SK-N-SH (cell line): ENCODE measurements around the gene CD3E. TPM values are rescaled to one million over a fixed set of nuclear protein-coding genes. Genes with fewer than 3 reads are reported as not detected.

Source experiments
- CTCF ChIA-PET: fragments of 300-600, 350-600 bp; formaldehyde crosslinking; extraction: SDS; loops from one replicate; lab custom pipeline; 2021; lab: Yijun Ruan, JAX
- POLR2A ChIA-PET: fragments of 350-600 bp; sonication (Branson Sonifier 250); formaldehyde crosslinking; extraction: SDS; loops from one replicate; lab custom pipeline; 2020; ENCODE audit warnings: antibody characterized with exemption, inconsistent platforms; lab: Yijun Ruan, JAX
- DNase-seq: peaks from one replicate; pipeline ENCODE4 v3.0.0; 2012
- H2AFZ ChIP-seq: fragments of 200-600 bp; sonication (generic); 2 replicates; pipeline ENCODE4 v1.8.1; 2016; ENCODE audit warnings: antibody characterized with exemption, mild to moderate bottlenecking, low read depth
- H3F3A ChIP-seq: fragments of 200-600 bp; sonication (generic); replicated peaks from 2 replicates; pipeline ENCODE3; 2016; ENCODE audit warnings: antibody characterized with exemption, mild to moderate bottlenecking; ENCODE audit not compliant: insufficient read depth
- H3K27ac ChIP-seq, 2 experiments: fragments of 200-500 bp in 1 of 2; fragments of 200-600 bp in 1 of 2; sonication (Bioruptor generic) in 1 of 2; sonication (generic), shearing (Covaris generic) in 1 of 2; 2 replicates each; pipeline versions ENCODE4 v1.5.1 to v1.6.1; 2014 to 2016; ENCODE audit warnings: low read depth in 2 of 2, inconsistent platforms in 1 of 2, low read length in 1 of 2, mild to moderate bottlenecking in 1 of 2, mixed read lengths in 1 of 2
- H3K27me3 ChIP-seq: fragments of 200-600 bp; sonication (generic), shearing (Covaris generic); 2 replicates; pipeline ENCODE4 v1.6.1; 2016; ENCODE audit warnings: mixed run types; ENCODE audit not compliant: insufficient read depth
- H3K36me3 ChIP-seq, 2 experiments: fragments of 200-500 bp in 1 of 2; fragments of 200-600 bp in 1 of 2; sonication (Bioruptor generic) in 1 of 2; sonication (generic) in 1 of 2; replicated peaks in 1 of 2; 2 replicates each; pipeline versions ENCODE3 to v1.5.1; 2014 to 2016; ENCODE audit warnings: low read length in 1 of 2, mild to moderate bottlenecking in 1 of 2; ENCODE audit not compliant: insufficient read depth in 2 of 2, control insufficient read depth in 1 of 2
- H3K4me1 ChIP-seq, 2 experiments: fragments of 200-500 bp in 1 of 2; fragments of 200-600 bp in 1 of 2; sonication (Bioruptor generic) in 1 of 2; sonication (generic), shearing (Covaris generic) in 1 of 2; 2 replicates each; pipeline versions ENCODE4 v1.5.1 to v1.6.1; 2014 to 2016; ENCODE audit warnings: low read depth in 1 of 2, low read length in 1 of 2, mixed run types in 1 of 2; ENCODE audit not compliant: insufficient read depth in 2 of 2, control insufficient read depth in 1 of 2
- H3K4me2 ChIP-seq: fragments of 200-600 bp; sonication (generic), shearing (Covaris generic); 2 replicates; pipeline ENCODE4 v1.6.1; 2017; ENCODE audit warnings: mixed run types
- H3K4me3 ChIP-seq, 2 experiments: fragments of 200-500 bp in 1 of 2; fragments of 200-600 bp in 1 of 2; sonication (Bioruptor generic) in 1 of 2; sonication (generic), shearing (Covaris generic) in 1 of 2; 2 replicates each; pipeline versions ENCODE4 v1.5.1 to v1.8.1; 2014 to 2016; ENCODE audit warnings: low read depth in 2 of 2, inconsistent platforms in 1 of 2, low read length in 1 of 2, mild to moderate bottlenecking in 1 of 2, mixed read lengths in 1 of 2, moderate library complexity in 1 of 2
- H3K79me2 ChIP-seq: fragments of 200-600 bp; sonication (generic); 2 replicates; pipeline ENCODE4 v1.8.1; 2017; ENCODE audit warnings: mild to moderate bottlenecking; ENCODE audit not compliant: insufficient read depth
- H3K9ac ChIP-seq: fragments of 200-600 bp; sonication (generic); 2 replicates; pipeline ENCODE4 v1.6.1; 2017; ENCODE audit warnings: mixed run types
- H3K9me2 ChIP-seq: fragments of 200-600 bp; sonication (generic); 2 replicates; pipeline ENCODE4 v1.6.1; 2017; ENCODE audit warnings: mixed run types
- H3K9me3 ChIP-seq: fragments of 200-600 bp; sonication (generic); 2 replicates; pipeline ENCODE4 v1.6.1; 2017; ENCODE audit warnings: mixed run types, mild to moderate bottlenecking, moderate library complexity
- H4K20me1 ChIP-seq: fragments of 200-600 bp; sonication (generic); 2 replicates; pipeline ENCODE4 v1.6.1; 2017; ENCODE audit warnings: mild to moderate bottlenecking, mixed run types; ENCODE audit not compliant: insufficient read depth
- CHD2 ChIP-seq: fragments of 150-350 bp; IDR thresholded peaks from 2 replicates; pipeline ENCODE4 v1.6.1; 2018; ENCODE audit warnings: low read length; ENCODE audit not compliant: partially characterized antibody
- ELF1 ChIP-seq: IDR thresholded peaks from 2 replicates; pipeline ENCODE4 v1.4.0; 2012
- EP300 ChIP-seq, 2 experiments: IDR thresholded peaks; 2 replicates each; pipeline versions ENCODE4 v1.4.0 to v1.6.1; 2012; ENCODE audit warnings: borderline replicate concordance in 1 of 2, low read depth in 1 of 2, low read length in 1 of 2
- FOSL2 ChIP-seq: IDR thresholded peaks from 2 replicates; pipeline ENCODE4 v1.4.0; 2012; ENCODE audit warnings: low read depth, mild to moderate bottlenecking, moderate library complexity, borderline replicate concordance
- FOXJ3 ChIP-seq: sonication (generic); formaldehyde crosslinking; IDR thresholded peaks from 2 replicates; pipeline ENCODE4 v1.5.1; 2020; ENCODE audit warnings: mild to moderate bottlenecking, missing genetic modification reagents
- GABPA ChIP-seq: IDR thresholded peaks from 2 replicates; pipeline ENCODE4 v1.4.0; 2012; ENCODE audit warnings: low read depth, mild to moderate bottlenecking
- NFIC ChIP-seq: IDR thresholded peaks from 2 replicates; pipeline ENCODE4 v1.4.0; 2012; ENCODE audit warnings: borderline replicate concordance
- RAD21 ChIP-seq: IDR thresholded peaks from 2 replicates; pipeline ENCODE4 v1.6.1; 2012; ENCODE audit warnings: mild to moderate bottlenecking, low read length
- SMC3 ChIP-seq: IDR thresholded peaks from 2 replicates; pipeline ENCODE4 v1.6.1; 2012; ENCODE audit warnings: low read depth, low read length, improper control_type of control experiment
- TEAD4 ChIP-seq: IDR thresholded peaks from 2 replicates; pipeline ENCODE4 v1.4.0; 2012; ENCODE audit warnings: mild to moderate bottlenecking, borderline replicate concordance; ENCODE audit not compliant: insufficient read depth
- YY1 ChIP-seq: IDR thresholded peaks from 2 replicates; pipeline ENCODE4 v1.4.0; 2012; ENCODE audit warnings: low read depth, mild to moderate bottlenecking
- ZBTB33 ChIP-seq: IDR thresholded peaks from 2 replicates; pipeline ENCODE4 v1.4.0; 2012; ENCODE audit warnings: low read depth, borderline replicate concordance
- polyA plus RNA-seq, 3 experiments: library from polyadenylated mRNA; depleted of rRNA; stranded (reverse); fragments of >200 nt; gene quantifications; 2 replicates each; pipeline ENCODE4 v1.2.3, GENCODE V29; 2012
- TF ChIP-seq, protein P1 (sequence below): fragments of 150-350 bp; IDR thresholded peaks from 2 replicates; pipeline ENCODE4 v1.6.1; 2016; ENCODE audit warnings: mild to moderate bottlenecking, low read depth, low read length
- TF ChIP-seq, protein P2 (sequence below): fragments of 150-350 bp; IDR thresholded peaks from 2 replicates; pipeline ENCODE4 v1.6.1; 2017; ENCODE audit warnings: antibody characterized with exemption, low read length, low read depth, borderline replicate concordance

Gene CD3E
- polyA plus RNA-seq, 1 of the 3 experiments (the other 2 are of a cell fraction) = not detected

DNA sequence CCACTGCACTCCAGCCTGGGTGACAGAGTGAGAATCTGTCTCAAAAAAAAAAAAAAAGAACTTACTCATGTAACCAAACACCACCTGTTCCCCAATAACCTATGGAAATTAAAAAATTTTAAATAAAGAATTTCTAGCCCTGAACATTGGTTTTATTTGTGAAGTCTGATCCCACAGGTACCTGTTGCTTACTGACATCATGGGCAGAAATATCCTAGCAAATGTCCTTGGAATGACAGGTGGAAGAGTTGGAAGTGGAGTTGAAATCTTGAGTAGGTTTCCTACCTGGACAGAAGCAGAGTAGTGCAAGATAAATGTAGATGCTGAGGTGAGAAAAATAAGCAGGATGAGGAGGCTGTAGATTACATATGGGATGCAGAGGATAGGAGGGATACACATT, 20.8 kb downstream of the CD3E start:
- no peaks in the 10 kb centered on the region for H3K9me2 ChIP-seq
- no peaks in the 10 kb centered on the region for H3K36me3 ChIP-seq
- CTCF ChIA-PET = no interaction called here
- H3F3A ChIP-seq = no peaks in the 10 kb centered on the region
- no peaks in the 10 kb centered on the region for H3K4me1 ChIP-seq
- no peak overlapping the region for H2AFZ ChIP-seq
- H3K4me3 ChIP-seq = no peak overlapping the region
- POLR2A ChIA-PET = no interaction called here
- no peaks in the 10 kb centered on the region for H3K9me3 ChIP-seq
- H3K9ac ChIP-seq = no peak overlapping the region
- no peaks in the 10 kb centered on the region for H3K79me2 ChIP-seq
- H3K27ac ChIP-seq = no peak overlapping the region
- no peak for DNase-seq
- TF ChIP-seq FOSL2 = no peak
- TF ChIP-seq FOXJ3 (CRISPR knock-in tag) = no peak
- TF ChIP-seq ZBTB33 = no peak
- no peak for TF ChIP-seq CHD2
- peaks cover 8% of the 10 kb centered on the region; the same call in 1 of the 2 replicates for H3K27me3 ChIP-seq
- no peaks in the 10 kb centered on the region for H4K20me1 ChIP-seq
- H3K4me2 ChIP-seq = no peak overlapping the region

GRCh38 chr11:118328745-118329144, 24.2 kb downstream of the CD3E start:
- H3K4me3 ChIP-seq = no peak overlapping the region
- POLR2A ChIA-PET = no interaction called here
- no peaks in the 10 kb centered on the region for H3K36me3 ChIP-seq
- DNase-seq = no peak
- no peaks in the 10 kb centered on the region for H3K9me2 ChIP-seq
- CTCF ChIA-PET = no interaction called here
- H3K9ac ChIP-seq = no peak overlapping the region
- H3K27ac ChIP-seq = no peak overlapping the region
- H3F3A ChIP-seq = no peaks in the 10 kb centered on the region
- 0 out of 2 replicates have a peak, but pooled peaks cover 4% of the 10 kb centered on the region for H3K27me3 ChIP-seq
- no peak overlapping the region for H2AFZ ChIP-seq
- TF ChIP-seq YY1 (no peak), CHD2 (no peak), GABPA (no peak), TEAD4 (no peak), RAD21 (no peak), NFIC (no peak), ELF1 (no peak), SMC3 (no peak), EP300 (IDR thresholded peaks at IDR 0.05; ENCODE audit: borderline replicate concordance in 1 of 2, low read depth in 1 of 2, low read length in 1 of 2) (no peak)
- TF ChIP-seq, protein P1, sequence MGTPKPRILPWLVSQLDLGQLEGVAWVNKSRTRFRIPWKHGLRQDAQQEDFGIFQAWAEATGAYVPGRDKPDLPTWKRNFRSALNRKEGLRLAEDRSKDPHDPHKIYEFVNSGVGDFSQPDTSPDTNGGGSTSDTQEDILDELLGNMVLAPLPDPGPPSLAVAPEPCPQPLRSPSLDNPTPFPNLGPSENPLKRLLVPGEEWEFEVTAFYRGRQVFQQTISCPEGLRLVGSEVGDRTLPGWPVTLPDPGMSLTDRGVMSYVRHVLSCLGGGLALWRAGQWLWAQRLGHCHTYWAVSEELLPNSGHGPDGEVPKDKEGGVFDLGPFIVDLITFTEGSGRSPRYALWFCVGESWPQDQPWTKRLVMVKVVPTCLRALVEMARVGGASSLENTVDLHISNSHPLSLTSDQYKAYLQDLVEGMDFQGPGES = no peak
- TF ChIP-seq, protein P2, sequence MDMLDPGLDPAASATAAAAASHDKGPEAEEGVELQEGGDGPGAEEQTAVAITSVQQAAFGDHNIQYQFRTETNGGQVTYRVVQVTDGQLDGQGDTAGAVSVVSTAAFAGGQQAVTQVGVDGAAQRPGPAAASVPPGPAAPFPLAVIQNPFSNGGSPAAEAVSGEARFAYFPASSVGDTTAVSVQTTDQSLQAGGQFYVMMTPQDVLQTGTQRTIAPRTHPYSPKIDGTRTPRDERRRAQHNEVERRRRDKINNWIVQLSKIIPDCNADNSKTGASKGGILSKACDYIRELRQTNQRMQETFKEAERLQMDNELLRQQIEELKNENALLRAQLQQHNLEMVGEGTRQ = no peak
- TF ChIP-seq, all 33 proteins: peak for 0
- no peaks in the 10 kb centered on the region for H3K79me2 ChIP-seq
- no peaks in the 10 kb centered on the region for H3K4me1 ChIP-seq
- H3K4me2 ChIP-seq = no peak overlapping the region
- H4K20me1 ChIP-seq = no peaks in the 10 kb centered on the region
- no peaks in the 10 kb centered on the region for H3K9me3 ChIP-seq
